GM23338 (cell line): ENCODE results near the gene PRKAR1B. TPM values are rescaled to one million over a fixed set of nuclear protein-coding genes. Genes with fewer than 3 reads are reported as not detected.

Source experiments
- ATAC-seq: fragments of 200-7000 bp; cut with Tn5 transposase; 3 replicates; pipeline ENCODE4 v1.9.1; 2020
- DNase-seq: peaks from one replicate; pipeline ENCODE4 v3.0.0-alpha.2; 2015; ENCODE audit warnings: low spot score
- H2AFZ ChIP-seq: fragments of 200-600 bp; sonication (generic); 2 replicates; pipeline ENCODE4 v1.8.0; 2016; ENCODE audit warnings: antibody characterized with exemption, mild to moderate bottlenecking, moderate library complexity
- H3F3A ChIP-seq: fragments of 200-600 bp; sonication (generic); replicated peaks from 2 replicates; pipeline ENCODE4 v1.8.0; 2017; ENCODE audit warnings: antibody characterized with exemption, mixed run types, low read depth
- H3K27ac ChIP-seq: fragments of 200-600 bp; sonication (generic); 2 replicates; pipeline ENCODE4 v1.6.1; 2016; ENCODE audit warnings: low read depth
- H3K27me3 ChIP-seq: fragments of 200-600 bp; sonication (generic); 2 replicates; pipeline ENCODE4 v1.8.0; 2016; ENCODE audit warnings: mild to moderate bottlenecking, mixed run types, moderate library complexity; ENCODE audit not compliant: insufficient read depth
- H3K36me3 ChIP-seq: fragments of 200-600 bp; sonication (generic); 2 replicates; pipeline ENCODE4 v1.8.0; 2016; ENCODE audit warnings: mild to moderate bottlenecking; ENCODE audit not compliant: insufficient read depth
- H3K4me1 ChIP-seq: fragments of 200-600 bp; sonication (generic); 2 replicates; pipeline ENCODE4 v1.8.0; 2016; ENCODE audit warnings: mild to moderate bottlenecking, moderate library complexity; ENCODE audit not compliant: insufficient read depth
- H3K4me2 ChIP-seq: fragments of 200-600 bp; sonication (generic); 2 replicates; pipeline ENCODE4 v1.7.1; 2017; ENCODE audit warnings: mixed run types
- H3K4me3 ChIP-seq: fragments of 200-600 bp; sonication (generic); 2 replicates; pipeline ENCODE4 v1.6.1; 2016; ENCODE audit warnings: mixed run types
- H3K79me2 ChIP-seq: fragments of 200-600 bp; sonication (generic); replicated peaks from 2 replicates; pipeline ENCODE4 v1.8.0; 2017; ENCODE audit warnings: mild to moderate bottlenecking; ENCODE audit not compliant: insufficient read depth
- H3K9me2 ChIP-seq: fragments of 200-600 bp; sonication (generic); 2 replicates; pipeline ENCODE4 v1.8.0; 2017; ENCODE audit not compliant: insufficient read depth
- H4K20me1 ChIP-seq: fragments of 200-600 bp; sonication (generic); replicated peaks from 2 replicates; pipeline ENCODE4 v1.8.0; 2017; ENCODE audit warnings: mild to moderate bottlenecking; ENCODE audit not compliant: insufficient read depth
- H3K27ac Mint-ChIP-seq: 2 replicates; pipeline ENCODE4 v1.8.0; 2020; ENCODE audit warnings: inconsistent platforms, mild to moderate bottlenecking, moderate library complexity, mixed read lengths
- H3K27me3 Mint-ChIP-seq: 3 replicates; pipeline ENCODE4 v1.8.0; 2022; ENCODE audit warnings: low read depth, mild to moderate bottlenecking, moderate library complexity, mixed read lengths, inconsistent platforms; ENCODE audit not compliant: insufficient read depth, poor library complexity
- H3K36me3 Mint-ChIP-seq: 3 replicates; pipeline ENCODE4 v1.8.0; 2021; ENCODE audit warnings: low read depth, mild to moderate bottlenecking, inconsistent platforms, moderate library complexity, mixed read lengths
- H3K4me1 Mint-ChIP-seq: 3 replicates; pipeline ENCODE4 v1.8.0; 2020; ENCODE audit warnings: mild to moderate bottlenecking, inconsistent platforms, mixed read lengths
- H3K4me3 Mint-ChIP-seq: 3 replicates; pipeline ENCODE4 v1.8.0; 2021; ENCODE audit warnings: moderate library complexity, mild to moderate bottlenecking, inconsistent platforms, mixed read lengths
- H3K9me3 Mint-ChIP-seq: 3 replicates; pipeline ENCODE4 v1.8.0; 2020; ENCODE audit warnings: moderate library complexity, mild to moderate bottlenecking, inconsistent platforms, mixed read lengths
- CREB1 ChIP-seq: fragments of 250-450 bp; sonication (Bioruptor Pico); IDR thresholded peaks from 2 replicates; pipeline ENCODE4 v1.5.0; 2020; ENCODE audit warnings: low read depth, mild to moderate bottlenecking, moderate library complexity
- CTCF ChIP-seq, 2 experiments: fragments of 200-600 bp in 1 of 2; sonication (generic) in 1 of 2; conservative IDR thresholded peaks; 2 replicates each; pipeline versions ENCODE4 v1.5.1 to v1.6.1; 2016 to 2017; ENCODE audit warnings: antibody characterized with exemption in 2 of 2, low read depth in 2 of 2, mild to moderate bottlenecking in 2 of 2, moderate library complexity in 1 of 2
- ETS1 ChIP-seq: IDR thresholded peaks from 2 replicates; pipeline ENCODE4 v1.6.1; 2016; ENCODE audit warnings: antibody characterized with exemption
- EZH2 ChIP-seq: fragments of 200-600 bp; sonication (generic); IDR thresholded peaks from one replicate; pipeline ENCODE4 v1.8.0; 2017; ENCODE audit warnings: antibody characterized with exemption, mild to moderate bottlenecking, low read depth; ENCODE audit not compliant: unreplicated experiment
- EZH2phosphoT487 ChIP-seq: fragments of 200-600 bp; sonication (generic); IDR thresholded peaks from one replicate; pipeline ENCODE4 v1.8.1; 2018; ENCODE audit warnings: antibody characterized with exemption; ENCODE audit not compliant: unreplicated experiment
- JUNB ChIP-seq: IDR thresholded peaks from one replicate; pipeline ENCODE4 v1.6.1; 2016; ENCODE audit warnings: antibody characterized with exemption; ENCODE audit not compliant: unreplicated experiment
- NANOG ChIP-seq: IDR thresholded peaks from 2 replicates; pipeline ENCODE4 v1.6.1; 2016; ENCODE audit warnings: antibody characterized with exemption, borderline replicate concordance
- POLR2AphosphoS5 ChIP-seq: IDR thresholded peaks from 2 replicates; pipeline ENCODE4 v1.6.1; 2016; ENCODE audit warnings: antibody characterized with exemption, low read depth
- REST ChIP-seq: IDR thresholded peaks from one replicate; pipeline ENCODE4 v1.6.1; 2018; ENCODE audit warnings: antibody characterized with exemption; ENCODE audit not compliant: unreplicated experiment
- STAT1 ChIP-seq: IDR thresholded peaks from one replicate; pipeline ENCODE4 v1.6.1; 2016; ENCODE audit warnings: antibody characterized with exemption; ENCODE audit not compliant: unreplicated experiment
- ZNF114 ChIP-seq: fragments of 250-450 bp; sonication (Bioruptor Pico); IDR thresholded peaks from 2 replicates; pipeline ENCODE4 v1.5.0; 2020; ENCODE audit warnings: mild to moderate bottlenecking, moderate library complexity
- ZNF331 ChIP-seq: fragments of 250-450 bp; sonication (Bioruptor Pico); IDR thresholded peaks from 2 replicates; pipeline ENCODE4 v1.5.0; 2020; ENCODE audit warnings: low read depth, mild to moderate bottlenecking, moderate library complexity
- ZNF462 ChIP-seq: fragments of 250-450 bp; sonication (Bioruptor Pico); IDR thresholded peaks from 2 replicates; pipeline ENCODE4 v1.5.0; 2020; ENCODE audit warnings: mild to moderate bottlenecking, moderate library complexity
- polyA plus RNA-seq: library from polyadenylated mRNA; unstranded; fragments of >200 nt; fragmentation: Nextera tagmentation; extraction: Ambion mirVana; gene quantifications from 2 replicates; pipeline ENCODE4 v1.2.1, GENCODE V29; 2016
- total RNA-seq: library from RNA; depleted of rRNA; stranded (reverse); fragments of >200 nt; shearing (Covaris generic); gene quantifications from 2 replicates; pipeline ENCODE4 v1.2.3, GENCODE V29; 2014

Gene PRKAR1B
- total and polyA plus RNA-seq, 2 experiments from 2014 or later = 35.7 to 36.7 TPM

- H3K27ac ChIP-seq = no peak overlapping the region
- no peak overlapping the region for H3K27ac Mint-ChIP-seq
These were observed 129.5 kb downstream of the PRKAR1B start for GRCh38 chr7:597348-598178.

More at GRCh38 chr7:597348-598178, 129.5 kb downstream of the PRKAR1B start:
- no peak overlapping the region for H3K4me2 ChIP-seq
- no peaks in the 10 kb centered on the region for H3K27me3 ChIP-seq
- Mint-ChIP-seq H3K4me1 (peaks cover 2% of the 10 kb centered on the region; the same call in 2 of the 3 replicates), H3K9me3 (no peaks in the 10 kb centered on the region; the same call in 2 of the 3 replicates), H3K27me3 (peaks cover 6% of the 10 kb centered on the region), H3K36me3 (peaks cover 13% of the 10 kb centered on the region), H3K4me3 (no peak overlapping the region)
- H2AFZ ChIP-seq = no peak overlapping the region
- no peaks in the 10 kb centered on the region for H3K4me1 ChIP-seq
- no peaks in the 10 kb centered on the region for H3K36me3 ChIP-seq
- ATAC-seq = no peak
- H3F3A ChIP-seq = no peaks in the 10 kb centered on the region
- H3K9me2 ChIP-seq = no peaks in the 10 kb centered on the region
- no peak for DNase-seq
- H3K4me3 ChIP-seq = no peak overlapping the region
- no peaks in the 10 kb centered on the region for H4K20me1 ChIP-seq
- H3K79me2 ChIP-seq = no peaks in the 10 kb centered on the region
- TF ChIP-seq EZH2 (no peak), ZNF331 (no peak), ZNF114 (CRISPR knock-in tag) (no peak), EZH2phosphoT487 (no peak), REST (no peak), NANOG (no peak), POLR2AphosphoS5 (no peak), ETS1 (no peak), ZNF462 (CRISPR knock-in tag) (no peak), CREB1 (CRISPR knock-in tag) (no peak), STAT1 (no peak), CTCF (conservative IDR thresholded peaks at IDR 0.05; ENCODE audit: low read depth in 2 of 2) (no peak), JUNB (no peak)
